WI38 (cell line): ENCODE data around the gene MARCO.

Experiments used
- H3K4me3 ChIP-seq: 2 replicates; pipeline ENCODE4 v1.5.1; 2011; ENCODE audit warnings: low read depth, mild to moderate bottlenecking, control low read depth, low read length
- TF ChIP-seq, protein P1 (sequence below): IDR thresholded peaks from 2 replicates; pipeline ENCODE4 v1.5.1; 2012; ENCODE audit warnings: low read depth, mild to moderate bottlenecking, control low read depth, low read length

Gene MARCO

DNA sequence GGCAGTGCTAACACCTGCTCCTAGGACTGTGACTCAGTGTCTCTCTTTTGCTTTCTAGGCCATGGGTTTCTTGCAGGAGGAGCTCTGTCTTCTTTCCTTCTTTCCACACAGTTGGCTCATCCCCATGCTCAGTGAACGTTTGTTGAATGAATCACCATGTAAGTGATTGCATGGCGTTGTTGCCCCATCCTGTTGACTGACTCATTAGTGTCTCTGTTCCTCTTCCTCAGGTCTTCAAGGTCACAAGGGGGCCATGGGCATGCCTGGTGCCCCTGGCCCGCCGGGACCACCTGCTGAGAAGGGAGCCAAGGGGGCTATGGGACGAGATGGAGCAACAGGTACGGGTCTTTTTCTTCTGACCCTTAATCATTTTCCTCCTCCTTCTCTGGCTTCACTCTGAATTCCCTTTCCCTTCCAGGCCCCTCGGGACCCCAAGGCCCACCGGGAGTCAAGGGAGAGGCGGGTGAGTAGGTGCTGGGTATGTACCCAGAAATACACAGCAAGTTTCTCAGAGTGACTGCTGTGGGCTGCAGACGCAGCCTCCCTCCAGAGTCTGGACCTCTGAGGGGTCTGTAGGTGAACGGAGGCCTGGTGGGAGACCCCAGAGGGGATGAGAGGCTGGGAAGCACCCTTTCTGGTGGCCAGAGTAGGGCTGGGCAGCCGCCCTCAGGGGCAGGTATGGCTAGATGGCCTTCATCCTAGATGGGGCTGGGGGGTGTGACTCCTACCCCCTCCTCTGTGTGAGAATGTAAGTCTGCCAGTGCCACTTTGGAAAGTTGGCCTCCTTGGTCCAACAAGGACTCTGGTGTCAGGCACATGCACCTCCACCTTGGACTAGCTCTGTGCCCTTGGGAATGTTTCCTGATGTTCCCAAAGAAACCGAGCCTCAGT is 32.4 kb downstream of the MARCO start:
- TF ChIP-seq, protein P1, sequence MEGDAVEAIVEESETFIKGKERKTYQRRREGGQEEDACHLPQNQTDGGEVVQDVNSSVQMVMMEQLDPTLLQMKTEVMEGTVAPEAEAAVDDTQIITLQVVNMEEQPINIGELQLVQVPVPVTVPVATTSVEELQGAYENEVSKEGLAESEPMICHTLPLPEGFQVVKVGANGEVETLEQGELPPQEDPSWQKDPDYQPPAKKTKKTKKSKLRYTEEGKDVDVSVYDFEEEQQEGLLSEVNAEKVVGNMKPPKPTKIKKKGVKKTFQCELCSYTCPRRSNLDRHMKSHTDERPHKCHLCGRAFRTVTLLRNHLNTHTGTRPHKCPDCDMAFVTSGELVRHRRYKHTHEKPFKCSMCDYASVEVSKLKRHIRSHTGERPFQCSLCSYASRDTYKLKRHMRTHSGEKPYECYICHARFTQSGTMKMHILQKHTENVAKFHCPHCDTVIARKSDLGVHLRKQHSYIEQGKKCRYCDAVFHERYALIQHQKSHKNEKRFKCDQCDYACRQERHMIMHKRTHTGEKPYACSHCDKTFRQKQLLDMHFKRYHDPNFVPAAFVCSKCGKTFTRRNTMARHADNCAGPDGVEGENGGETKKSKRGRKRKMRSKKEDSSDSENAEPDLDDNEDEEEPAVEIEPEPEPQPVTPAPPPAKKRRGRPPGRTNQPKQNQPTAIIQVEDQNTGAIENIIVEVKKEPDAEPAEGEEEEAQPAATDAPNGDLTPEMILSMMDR = no peak

DNA sequence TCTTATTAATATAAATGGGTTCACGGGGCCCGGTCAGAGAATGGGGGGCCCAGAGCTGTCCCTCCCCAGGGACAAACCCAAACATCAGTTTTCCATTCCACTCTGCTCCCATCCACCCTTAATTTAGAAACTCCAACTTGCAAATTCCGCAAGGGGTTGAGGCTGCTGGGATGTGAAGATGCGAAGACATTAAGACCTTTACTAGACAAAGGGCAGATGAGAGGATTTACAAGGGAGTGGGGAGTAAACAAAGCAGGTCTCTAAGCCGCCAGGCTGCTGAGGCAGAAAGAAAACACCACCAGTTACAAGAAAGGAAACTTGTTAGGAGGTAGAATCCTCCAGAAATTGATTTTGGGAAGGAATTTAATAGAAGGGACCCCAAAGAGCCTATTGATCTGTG is 33.1 kb downstream of the MARCO start:
- H3K4me3 ChIP-seq = no peak overlapping the region
- TF ChIP-seq, protein P1 = no peak

More for the DNA sequence above, 32.4 kb downstream of the MARCO start:
- H3K4me3 ChIP-seq = no peak overlapping the region

DNA sequence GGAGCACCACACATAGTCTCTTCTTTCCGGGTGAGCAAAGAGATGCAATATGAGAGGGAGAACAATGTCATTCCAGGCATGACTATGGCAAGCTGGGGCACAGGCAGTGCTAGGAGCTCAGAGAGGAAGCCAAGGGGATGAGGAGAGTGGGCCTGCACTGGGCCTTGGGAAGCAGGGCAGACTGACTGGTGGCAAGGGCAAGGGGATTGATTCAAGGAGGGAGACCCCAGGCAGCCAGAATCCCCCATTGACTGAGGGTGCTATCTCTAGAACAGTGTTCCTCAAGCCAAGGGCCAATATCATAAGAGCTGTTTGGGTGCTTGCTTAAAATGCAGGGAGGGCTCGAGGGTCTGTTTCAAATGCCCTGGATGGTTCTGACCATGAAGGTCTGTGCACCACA is 36.1 kb downstream of the MARCO start:
- TF ChIP-seq, protein P1 = no peak
- no peak overlapping the region for H3K4me3 ChIP-seq

DNA sequence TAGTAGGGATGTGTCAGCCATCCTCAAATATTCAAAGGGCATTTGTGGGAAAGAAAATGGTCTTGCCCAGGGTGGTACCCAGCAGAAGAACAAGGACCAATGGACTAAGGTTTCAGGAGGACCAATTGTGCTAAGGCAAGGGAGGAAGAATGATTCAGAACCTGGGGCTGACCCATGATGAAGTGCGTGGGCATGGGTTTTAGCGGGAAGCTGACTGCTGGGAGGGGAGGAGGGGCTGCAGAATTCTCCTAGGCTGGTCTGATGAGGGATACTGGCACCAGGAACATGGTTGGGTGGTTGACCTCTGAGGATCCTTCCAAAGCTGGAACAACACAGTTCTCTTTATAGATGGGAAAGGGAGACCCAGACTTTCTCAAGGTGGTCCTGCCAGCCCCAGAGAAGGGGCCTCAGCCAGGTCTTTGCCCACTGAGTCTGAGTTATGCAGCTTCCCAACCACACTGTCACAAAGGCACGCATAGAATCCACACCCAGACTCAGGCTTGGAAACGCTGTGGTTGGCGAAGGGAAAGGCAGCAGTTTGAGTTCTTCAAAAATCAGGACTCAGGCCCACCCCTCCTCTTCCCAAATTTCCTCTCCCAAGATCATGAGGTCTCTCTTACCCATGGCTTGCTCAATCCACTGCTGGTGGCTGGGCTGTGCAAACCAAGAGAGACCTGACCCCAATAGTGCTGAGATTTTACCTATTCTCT is 37.3 kb downstream of the MARCO start:
- TF ChIP-seq, protein P1 = no peak
- H3K4me3 ChIP-seq = no peak overlapping the region

DNA sequence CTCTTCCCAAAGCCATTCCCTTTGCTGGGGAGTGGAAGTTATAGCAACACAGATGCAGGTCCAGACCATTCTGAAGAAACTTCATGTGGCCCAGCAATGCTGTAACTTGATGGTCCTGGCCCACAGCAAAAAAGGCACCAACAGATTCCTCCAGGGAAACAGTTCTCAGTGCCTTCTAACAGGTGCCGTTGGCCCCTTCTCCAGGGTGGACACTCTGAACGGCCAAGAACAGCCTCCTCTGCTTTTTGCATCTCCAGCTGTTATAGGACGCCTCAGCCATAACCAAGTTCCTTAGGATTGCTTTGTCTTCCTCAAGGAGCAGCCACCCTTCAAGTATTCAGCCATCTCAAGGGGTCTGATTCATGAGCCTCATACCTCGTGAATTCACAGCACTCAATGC is 38.0 kb downstream of the MARCO start:
- TF ChIP-seq, protein P1 = no peak
- H3K4me3 ChIP-seq = no peak overlapping the region

DNA sequence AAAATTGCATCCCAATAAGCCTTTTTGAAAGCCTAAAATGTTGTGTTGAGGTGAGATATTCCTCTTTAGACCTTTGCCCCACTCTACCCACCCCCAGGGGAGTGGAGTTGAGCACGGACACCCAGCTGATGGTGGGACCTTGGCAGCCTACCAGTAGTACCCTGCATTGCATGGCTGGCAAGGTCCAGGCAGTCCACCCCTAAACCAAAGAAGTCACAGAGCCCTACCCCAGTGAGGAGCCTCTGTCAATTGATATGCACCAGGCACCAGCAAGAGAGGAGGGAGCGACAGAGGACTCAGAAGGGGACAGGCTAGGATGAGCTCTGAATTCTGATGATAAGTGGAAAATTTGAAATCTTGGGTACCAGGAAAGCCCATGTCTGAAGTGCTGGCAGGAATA is 38.6 kb downstream of the MARCO start:
- no peak overlapping the region for H3K4me3 ChIP-seq
- TF ChIP-seq, protein P1 = no peak

DNA sequence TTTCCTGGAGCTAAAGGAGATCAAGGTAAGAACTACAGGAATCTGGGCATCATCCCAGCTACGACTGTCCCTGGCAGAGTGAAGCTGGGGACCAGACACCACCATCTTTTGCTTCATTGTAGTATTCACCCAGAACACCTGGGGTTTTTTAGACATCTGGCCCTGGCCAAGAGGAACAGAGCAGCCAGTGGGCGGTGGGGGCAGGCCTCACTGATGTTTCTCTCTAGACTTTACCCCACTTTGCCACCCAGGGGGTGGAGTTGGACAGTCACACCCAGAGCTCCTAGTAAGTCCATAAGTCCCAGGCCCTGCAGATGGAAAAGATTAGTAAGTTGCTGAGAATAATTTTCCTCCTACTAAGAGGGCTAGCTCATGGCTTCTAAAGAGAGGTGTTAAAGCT is 39.6 kb downstream of the MARCO start:
- H3K4me3 ChIP-seq = no peak overlapping the region
- TF ChIP-seq, protein P1 = no peak
